DOHH2 (cell line): ENCODE data around the gene ARHGDIA.
"Not testable (repeated sequence)": the region's sequence is repeated elsewhere in the genome, so short reads cannot be mapped to it uniquely, and the experiment has no call there.

Source experiments
- EZH2phosphoT487 ChIP-seq: fragments of 200-600 bp; sonication (generic); IDR thresholded peaks from 2 replicates; pipeline ENCODE4 v1.6.1; 2017; ENCODE audit warnings: borderline replicate concordance, mild to moderate bottlenecking, antibody characterized with exemption, low read length, moderate library complexity, mixed read lengths
- TF ChIP-seq, protein P1 (sequence below): fragments of 200-600 bp; sonication (generic); IDR thresholded peaks from one replicate; pipeline ENCODE4 v1.5.1; 2014; ENCODE audit warnings: antibody characterized with exemption, mild to moderate bottlenecking, low read depth, low read length; ENCODE audit not compliant: poor library complexity, severe bottlenecking

DNA sequence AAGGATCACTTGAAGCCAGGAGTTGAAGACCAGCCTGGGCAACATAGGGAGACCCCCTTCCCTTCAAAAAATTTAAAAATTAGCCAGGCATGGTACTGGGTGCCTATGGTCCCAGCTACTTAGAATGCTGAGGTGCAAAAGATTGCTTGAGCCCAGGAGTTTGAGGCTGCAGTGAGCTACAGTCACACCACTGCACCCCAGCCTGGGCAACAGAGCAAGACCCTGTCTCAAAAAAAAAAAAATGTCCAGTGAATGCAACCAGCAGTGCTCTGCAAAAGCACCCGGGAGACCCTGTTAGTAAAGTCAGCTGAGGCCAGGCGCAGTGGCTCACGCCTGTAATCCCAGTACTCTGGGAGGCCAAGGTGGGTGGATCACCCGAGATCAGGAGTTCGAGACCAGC is 31.1 kb downstream of the ARHGDIA start:
- TF ChIP-seq EZH2phosphoT487: not testable (repeated sequence)
- TF ChIP-seq, protein P1, sequence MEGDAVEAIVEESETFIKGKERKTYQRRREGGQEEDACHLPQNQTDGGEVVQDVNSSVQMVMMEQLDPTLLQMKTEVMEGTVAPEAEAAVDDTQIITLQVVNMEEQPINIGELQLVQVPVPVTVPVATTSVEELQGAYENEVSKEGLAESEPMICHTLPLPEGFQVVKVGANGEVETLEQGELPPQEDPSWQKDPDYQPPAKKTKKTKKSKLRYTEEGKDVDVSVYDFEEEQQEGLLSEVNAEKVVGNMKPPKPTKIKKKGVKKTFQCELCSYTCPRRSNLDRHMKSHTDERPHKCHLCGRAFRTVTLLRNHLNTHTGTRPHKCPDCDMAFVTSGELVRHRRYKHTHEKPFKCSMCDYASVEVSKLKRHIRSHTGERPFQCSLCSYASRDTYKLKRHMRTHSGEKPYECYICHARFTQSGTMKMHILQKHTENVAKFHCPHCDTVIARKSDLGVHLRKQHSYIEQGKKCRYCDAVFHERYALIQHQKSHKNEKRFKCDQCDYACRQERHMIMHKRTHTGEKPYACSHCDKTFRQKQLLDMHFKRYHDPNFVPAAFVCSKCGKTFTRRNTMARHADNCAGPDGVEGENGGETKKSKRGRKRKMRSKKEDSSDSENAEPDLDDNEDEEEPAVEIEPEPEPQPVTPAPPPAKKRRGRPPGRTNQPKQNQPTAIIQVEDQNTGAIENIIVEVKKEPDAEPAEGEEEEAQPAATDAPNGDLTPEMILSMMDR: not testable (repeated sequence)
